ENCODE data around the gene NIN.

Gene NIN

GRCh38 chr14:50830932-50831725 is at the start of gene NIN:
Gene NIN (minus strand): TSS chr14:50831162. CDS start chr14:50822056, 9,106 bp downstream.
- peak; percentile 86 for DNase-seq (ENCODE audit: low read depth)

DNA sequence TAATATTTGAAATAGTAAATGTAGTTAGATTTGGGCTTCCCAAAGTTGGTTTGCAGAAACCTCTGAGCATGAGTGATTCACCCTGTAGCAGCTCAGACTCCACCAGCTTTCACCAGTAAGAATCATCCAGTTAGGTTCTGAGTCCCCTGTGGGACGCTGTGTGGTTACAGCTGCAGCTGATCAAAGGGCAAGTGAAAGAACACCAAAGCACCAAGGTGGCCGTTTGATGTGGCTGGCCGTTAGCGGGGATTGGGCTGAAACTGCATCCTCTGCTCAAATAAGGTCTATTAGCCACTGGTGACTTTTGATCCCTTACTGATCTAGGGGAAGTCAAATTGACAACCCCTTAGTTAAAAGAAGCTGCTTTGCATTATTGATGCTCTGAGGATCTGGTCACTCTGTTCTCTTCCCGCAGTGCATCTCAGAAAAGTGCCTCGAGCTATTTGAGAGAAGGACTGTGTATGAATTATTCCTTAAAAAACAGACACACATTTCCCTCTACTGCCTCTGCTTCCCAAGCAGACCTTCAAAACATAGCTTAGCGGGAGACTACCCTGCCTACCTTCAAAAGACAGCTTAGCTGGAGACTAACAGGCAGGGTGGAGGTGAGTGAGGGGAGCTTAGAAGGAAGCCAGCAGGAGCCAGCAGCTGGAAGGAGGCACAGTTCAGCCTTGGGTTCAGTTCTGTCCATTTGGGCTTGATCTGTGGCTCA is 44.6 kb upstream of the NIN start:
- DNase-seq (ENCODE audit: low read depth): peak; percentile 26

GRCh38 chr14:50874757-50875156 is 43.8 kb upstream of the NIN start:
- DNase-seq (ENCODE audit: low read depth): no peak

GRCh38 chr14:50871914-50872732 is 41.2 kb upstream of the NIN start, which contains the start of gene ABHD12B:
Gene ABHD12B (plus strand): TSS chr14:50872053. CDS start chr14:50872175, 122 bp downstream.
- no peak for DNase-seq (ENCODE audit: low read depth)

DNA sequence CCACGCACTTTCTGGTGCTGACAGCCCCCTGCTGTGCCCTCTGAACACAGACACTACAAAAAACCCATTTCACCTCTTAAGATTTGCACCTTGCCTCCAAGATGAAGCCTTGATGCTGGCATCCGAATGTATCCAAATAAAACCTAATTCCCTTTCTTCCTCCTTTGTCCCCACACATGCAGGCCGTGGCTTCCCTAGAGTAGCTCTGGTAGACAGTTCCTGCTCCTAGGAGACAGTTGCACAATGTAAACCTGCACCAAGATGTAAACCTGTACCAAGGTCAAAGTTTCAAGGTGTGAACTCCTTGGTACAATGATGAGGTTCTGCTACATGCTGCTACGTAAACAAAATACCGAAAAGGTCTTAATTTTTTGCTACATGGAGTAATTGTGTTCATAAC is 40.3 kb upstream of the NIN start:
- DNase-seq (ENCODE audit: low read depth): no peak

DNA sequence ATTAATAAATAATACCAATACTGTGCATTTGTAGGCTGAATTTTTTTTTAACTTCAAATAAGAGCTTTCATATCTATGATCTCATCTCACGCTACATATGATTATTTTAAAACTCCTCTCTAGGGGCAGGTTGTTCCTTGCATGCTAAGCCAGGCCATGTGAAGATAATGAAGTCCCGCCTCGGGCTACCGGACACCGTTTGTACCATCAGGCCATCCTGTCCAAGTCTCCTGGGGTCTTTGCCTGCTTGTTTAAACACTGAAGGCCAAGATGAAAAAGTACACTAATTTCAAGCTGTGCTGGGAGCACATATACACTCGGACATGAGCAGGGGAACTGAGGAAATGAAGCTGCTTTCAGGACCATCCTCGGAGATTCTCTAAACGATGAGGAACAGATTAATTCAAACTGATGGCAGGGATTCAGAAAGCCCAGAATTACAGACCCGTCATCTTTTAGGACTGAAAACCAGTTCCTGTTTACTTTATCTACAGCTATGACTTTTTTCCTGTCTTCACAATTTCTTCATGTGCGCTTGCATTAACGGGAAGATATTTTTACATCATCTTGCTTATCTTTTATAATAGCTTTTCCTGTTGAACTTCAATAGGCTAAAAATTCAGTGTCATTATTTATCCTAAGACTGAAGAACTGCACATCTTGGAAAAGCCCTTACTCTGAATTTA is 34.6 kb upstream of the NIN start:
- DNase-seq (ENCODE audit: low read depth): peak; percentile 73

- no peak for DNase-seq (ENCODE audit: low read depth)
Measured at GRCh38 chr14:50864946-50865345, 34.0 kb upstream of the NIN start.

DNA sequence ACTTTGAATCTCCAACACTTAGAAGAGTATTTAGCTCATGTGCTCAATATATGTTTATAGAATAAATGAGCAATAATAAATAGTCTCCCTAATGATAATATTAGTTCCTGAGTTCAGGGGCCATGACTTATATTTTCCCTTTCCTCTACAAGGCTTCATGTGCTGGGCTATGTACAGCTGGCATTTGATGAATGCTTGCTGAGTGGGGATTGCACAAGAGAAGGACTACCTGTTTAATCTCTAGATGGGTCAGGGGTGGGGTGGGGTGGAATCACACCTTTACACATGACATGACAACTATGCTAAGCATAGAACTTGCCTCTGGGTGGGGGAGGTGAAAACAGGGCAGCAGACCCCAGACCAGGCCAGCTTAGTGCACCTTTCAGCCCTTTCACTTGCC is 33.3 kb upstream of the NIN start:
- no peak for DNase-seq (ENCODE audit: low read depth)

DNA sequence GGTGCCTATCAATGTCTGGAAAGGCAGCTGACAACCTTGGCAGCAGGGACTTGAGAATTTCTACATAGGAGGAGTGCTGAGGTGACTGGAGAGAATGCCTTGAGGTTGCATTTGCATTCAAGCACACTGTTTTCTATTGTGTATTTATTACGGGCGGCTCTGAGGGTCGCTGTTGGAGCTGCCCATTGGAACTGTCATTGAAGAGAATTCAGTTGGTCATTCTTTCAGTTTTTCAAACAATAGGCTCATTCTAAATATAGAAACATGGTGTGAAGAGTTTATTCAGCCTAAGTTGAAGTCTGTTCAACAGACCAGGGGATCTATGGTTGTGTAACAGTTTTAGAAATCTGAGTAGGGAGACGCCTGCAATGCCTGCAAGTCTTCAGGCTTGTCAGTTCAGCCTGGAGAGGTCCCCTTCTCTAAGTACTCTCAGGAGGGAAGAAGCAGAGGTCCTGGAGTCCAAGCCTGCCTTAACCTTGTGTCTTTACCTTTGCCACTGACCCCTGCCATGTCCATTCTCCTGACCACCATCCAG is 31.1 kb upstream of the NIN start:
- DNase-seq (ENCODE audit: low read depth): peak; percentile 31

GRCh38 chr14:50860478-50861086 is 29.6 kb upstream of the NIN start:
- peak; percentile 77 for DNase-seq (ENCODE audit: low read depth)

GRCh38 chr14:50859296-50859624 is 28.3 kb upstream of the NIN start:
- no peak for DNase-seq (ENCODE audit: low read depth)

GRCh38 chr14:50856660-50857059 is 25.7 kb upstream of the NIN start:
- no peak for DNase-seq (ENCODE audit: low read depth)

GRCh38 chr14:50855558-50855957 is 24.6 kb upstream of the NIN start:
- DNase-seq (ENCODE audit: low read depth): peak; percentile 57

DNA sequence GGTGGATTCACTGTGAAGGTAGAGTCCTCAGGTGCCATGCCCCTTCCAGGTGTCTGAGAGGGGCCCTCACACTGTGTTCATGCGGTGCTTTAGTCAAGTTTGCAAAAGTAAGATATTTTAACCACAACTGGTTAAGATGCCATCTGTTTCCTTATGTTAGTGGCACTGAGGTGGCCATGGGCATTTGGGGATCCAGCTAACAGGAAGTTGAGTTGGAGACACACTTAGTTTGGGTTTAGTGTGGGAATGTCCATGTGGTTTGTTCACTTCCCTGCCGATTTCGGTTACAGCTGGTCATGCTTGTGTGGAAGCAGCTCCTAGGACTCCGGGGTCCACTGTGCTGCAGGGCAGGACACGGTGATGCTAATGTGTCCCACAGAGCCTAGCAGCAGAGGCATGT is 23.6 kb upstream of the NIN start:
- DNase-seq (ENCODE audit: low read depth): no peak

- DNase-seq (ENCODE audit: low read depth): no peak
Measured at GRCh38 chr14:50853891-50854290, 22.9 kb upstream of the NIN start.

DNA sequence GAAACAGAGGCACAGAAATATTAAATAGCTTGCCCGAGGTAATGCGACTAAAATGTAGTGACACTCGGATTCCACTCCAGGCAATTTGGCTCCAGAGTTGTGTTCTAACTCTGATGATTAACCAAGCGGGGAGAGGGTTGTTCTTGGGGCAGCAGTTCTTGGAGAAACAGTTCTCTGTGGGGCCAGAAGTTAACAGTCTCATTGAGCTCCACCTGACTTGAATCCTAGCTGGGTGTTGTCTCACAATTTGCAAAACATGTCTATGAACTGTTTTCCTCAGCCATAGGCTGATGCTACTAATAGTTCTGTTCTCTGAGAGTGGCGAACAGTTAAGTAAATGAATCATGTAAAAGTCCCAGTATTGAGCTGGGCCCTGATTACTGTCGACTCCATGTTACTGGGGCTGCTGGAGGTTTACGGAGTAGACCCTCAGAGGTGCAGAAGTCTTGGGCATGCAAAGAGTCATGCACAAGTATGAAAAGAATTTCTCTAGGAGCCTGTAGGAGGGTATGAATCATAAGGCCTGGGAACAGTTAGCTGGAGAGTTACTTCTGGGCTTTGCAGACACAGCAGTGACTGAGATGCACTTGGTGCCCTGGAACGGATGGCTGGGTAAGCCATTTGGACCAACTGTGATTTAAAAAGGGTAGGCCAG is 15.4 kb upstream of the NIN start:
- peak; percentile 94 for DNase-seq (ENCODE audit: low read depth)

DNA sequence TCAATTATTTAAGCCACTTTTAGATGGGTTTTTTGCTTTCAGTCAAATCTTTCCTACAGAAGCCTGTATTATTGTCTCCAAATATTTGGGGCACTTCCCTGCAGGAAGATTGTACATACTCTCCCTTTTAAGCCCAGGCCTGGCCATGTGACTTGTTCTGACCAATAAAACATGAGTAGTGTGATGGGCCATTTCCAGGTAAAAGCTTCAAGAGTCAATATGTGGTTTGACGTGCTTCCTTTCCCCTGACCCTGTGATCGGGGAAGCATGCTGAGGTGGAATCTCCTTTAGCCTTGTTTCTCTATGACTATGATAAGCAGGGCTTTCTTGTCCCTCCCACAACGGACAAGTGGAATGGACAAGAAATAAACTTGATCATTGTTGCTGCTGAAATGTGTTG is 14.2 kb upstream of the NIN start:
- DNase-seq (ENCODE audit: low read depth): no peak

GRCh38 chr14:50844391-50844790 is 13.4 kb upstream of the NIN start:
- DNase-seq (ENCODE audit: low read depth): peak; percentile 58

DNA sequence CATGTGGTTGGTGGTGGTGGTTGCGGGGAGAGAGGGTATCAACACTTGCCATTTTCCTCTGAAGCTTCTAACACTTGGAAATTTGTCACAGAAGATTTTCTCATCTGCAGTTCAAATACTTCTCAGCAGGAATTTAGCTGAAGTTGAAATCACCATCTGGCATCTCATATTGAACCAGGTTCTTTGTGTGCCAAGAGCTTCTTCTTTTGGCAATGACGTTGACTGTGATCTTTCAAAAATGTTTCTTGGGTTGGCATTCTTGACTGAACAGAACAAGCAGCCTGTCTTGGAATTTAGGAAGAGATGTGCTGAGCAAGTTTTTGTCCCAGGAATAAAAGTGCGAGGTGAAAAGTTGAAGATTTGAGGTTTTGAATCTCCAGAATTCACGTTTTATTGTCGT is 8.7 kb upstream of the NIN start:
- no peak for DNase-seq (ENCODE audit: low read depth)

GRCh38 chr14:50839048-50839447 is 8.1 kb upstream of the NIN start:
- DNase-seq (ENCODE audit: low read depth): peak; percentile 45

All from EH (cell line).